ENCODE measurements around the gene PDE2A.

- TF ChIP-seq CTCF (IDR thresholded peaks at IDR 0.05; ENCODE audit: poor library complexity) (no peak), EZH2phosphoT487 (IDR thresholded peaks at IDR 0.05; ENCODE audit: low read depth, severe bottlenecking, unreplicated experiment) (no peak)
Observed at GRCh38 chr11:72641522-72642042, 32.6 kb downstream of the PDE2A start.
